Hepatocyte (in vitro differentiated cells): ENCODE data around the gene RAI1.

Source experiments
- EZH2 ChIP-seq: fragments of 200-600 bp; sonication (generic); IDR thresholded peaks from 2 replicates; pipeline ENCODE4 v1.6.1; 2016; ENCODE audit warnings: antibody characterized with exemption, mild to moderate bottlenecking, borderline replicate concordance
- TF ChIP-seq, protein P1 (sequence below): fragments of 200-600 bp; sonication (generic); IDR thresholded peaks from 2 replicates; pipeline ENCODE4 v1.5.1; 2016; ENCODE audit warnings: antibody characterized with exemption, mild to moderate bottlenecking; ENCODE audit not compliant: poor library complexity

DNA sequence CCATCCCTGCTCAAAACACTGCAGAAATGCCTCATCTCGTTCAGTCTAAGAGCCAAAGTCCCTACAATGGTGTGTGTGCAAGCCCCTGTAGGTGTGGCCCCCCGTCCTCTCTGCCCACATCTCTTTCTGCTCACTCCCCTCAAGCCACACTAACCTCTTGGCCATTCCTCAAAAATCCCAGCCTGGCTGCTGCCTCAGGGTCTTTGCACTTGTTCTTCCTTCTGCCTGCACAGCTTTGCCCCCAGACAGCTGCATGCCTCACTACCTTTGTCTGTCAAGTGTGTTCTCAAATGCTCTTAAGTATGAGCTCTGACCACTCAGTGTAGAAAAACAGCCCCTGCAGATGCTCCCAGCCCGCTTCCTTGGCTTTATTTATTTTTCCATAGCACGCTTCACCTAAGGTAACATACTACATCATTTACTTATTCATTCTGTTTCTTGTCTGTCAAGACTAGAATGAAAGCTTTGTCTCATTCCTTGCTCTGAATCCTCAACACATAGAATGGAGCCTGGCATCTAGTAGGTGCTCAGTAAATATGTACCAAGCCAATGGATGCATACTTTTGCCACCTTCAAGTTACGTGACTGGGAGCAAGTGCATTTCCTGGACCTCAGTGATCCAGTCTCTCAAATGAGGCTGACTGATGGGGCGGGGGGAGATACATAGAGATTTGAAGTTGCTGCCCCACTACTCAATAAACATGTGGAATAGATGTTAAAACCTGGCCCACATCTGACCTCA, 38.1 kb downstream of the RAI1 start:
- TF ChIP-seq, protein P1, sequence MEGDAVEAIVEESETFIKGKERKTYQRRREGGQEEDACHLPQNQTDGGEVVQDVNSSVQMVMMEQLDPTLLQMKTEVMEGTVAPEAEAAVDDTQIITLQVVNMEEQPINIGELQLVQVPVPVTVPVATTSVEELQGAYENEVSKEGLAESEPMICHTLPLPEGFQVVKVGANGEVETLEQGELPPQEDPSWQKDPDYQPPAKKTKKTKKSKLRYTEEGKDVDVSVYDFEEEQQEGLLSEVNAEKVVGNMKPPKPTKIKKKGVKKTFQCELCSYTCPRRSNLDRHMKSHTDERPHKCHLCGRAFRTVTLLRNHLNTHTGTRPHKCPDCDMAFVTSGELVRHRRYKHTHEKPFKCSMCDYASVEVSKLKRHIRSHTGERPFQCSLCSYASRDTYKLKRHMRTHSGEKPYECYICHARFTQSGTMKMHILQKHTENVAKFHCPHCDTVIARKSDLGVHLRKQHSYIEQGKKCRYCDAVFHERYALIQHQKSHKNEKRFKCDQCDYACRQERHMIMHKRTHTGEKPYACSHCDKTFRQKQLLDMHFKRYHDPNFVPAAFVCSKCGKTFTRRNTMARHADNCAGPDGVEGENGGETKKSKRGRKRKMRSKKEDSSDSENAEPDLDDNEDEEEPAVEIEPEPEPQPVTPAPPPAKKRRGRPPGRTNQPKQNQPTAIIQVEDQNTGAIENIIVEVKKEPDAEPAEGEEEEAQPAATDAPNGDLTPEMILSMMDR, result no peak
- no peak for TF ChIP-seq EZH2
